HG02759 (cell line): ENCODE results near the gene KRTAP5-1.

ENCODE experiments used
- ATAC-seq: cut with Tn5 transposase; IDR thresholded peaks from one replicate; pipeline ENCODE4 v1.9.1; 2021; ENCODE audit warnings: mild to moderate bottlenecking, moderate library complexity; ENCODE audit not compliant: unreplicated experiment

Gene KRTAP5-1

DNA sequence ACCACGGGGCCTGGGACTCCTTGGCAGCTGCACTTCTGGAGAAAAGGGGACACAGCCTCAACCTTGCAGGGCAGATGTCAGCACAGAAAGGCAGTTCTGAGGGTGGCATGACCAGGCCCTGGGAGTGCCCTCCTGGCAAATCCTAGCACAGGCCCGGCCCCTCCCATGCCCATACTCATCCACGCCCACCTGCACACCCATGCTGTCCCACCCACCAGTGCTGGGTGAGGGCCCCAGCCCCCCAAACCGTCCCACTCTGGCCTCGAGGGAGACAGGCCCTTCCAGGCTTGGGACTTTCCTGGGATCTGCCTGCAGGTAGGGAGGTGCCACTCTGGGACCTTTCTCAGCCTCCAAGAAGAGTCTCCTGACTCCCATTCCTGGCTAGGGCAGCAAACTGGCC is 23.1 kb downstream of the KRTAP5-1 start:
- no peak for ATAC-seq

DNA sequence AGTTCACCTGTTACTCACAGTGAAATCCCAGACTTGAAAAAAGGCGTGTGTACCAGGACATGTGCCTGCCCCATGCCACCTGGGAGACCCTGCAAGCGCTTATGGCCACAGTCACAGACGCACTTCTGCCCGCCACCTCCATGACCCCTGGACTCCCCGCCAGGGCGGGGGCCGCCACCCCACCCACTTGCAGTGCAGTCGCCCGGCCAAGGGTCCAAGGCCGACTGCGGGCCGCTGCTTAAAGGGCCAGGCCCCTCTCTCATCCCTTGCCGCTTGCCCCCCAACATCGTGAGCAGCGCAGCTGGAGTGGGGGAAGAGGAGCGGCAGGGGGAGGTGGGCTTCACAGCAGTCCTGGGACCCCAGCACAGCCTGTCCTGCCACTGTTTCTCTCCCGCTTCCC is 23.8 kb downstream of the KRTAP5-1 start:
- no peak for ATAC-seq

DNA sequence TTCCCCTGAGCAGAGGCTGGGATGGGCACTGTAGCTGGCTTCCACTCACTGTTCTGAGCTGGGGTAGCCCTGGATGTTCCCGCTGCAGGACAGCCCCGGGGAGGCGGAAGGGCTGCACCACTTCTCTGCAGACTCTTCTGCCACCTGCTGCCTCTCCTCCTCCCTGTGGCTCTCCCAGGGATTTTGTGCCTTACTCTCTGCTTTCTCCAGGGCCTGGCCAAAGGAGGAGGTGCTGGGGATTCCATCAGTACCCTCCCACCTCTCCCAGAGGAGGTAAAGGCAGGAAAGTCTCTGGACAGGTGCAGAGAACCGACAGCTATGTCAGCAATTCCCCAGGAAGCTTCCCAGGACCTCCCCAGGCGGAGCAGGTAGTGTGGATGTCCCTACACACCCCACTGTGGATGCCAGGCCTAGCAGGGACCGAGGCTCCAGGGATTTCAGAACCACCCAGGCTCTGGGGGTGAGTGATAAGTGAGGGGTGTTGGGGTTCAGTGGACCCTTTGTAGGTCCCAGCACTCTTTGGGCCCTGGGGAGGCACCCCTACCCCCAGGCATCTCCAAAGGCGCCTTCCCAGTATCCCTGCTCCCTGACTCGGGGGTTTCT is 24.3 kb downstream of the KRTAP5-1 start:
- ATAC-seq, result no peak

DNA sequence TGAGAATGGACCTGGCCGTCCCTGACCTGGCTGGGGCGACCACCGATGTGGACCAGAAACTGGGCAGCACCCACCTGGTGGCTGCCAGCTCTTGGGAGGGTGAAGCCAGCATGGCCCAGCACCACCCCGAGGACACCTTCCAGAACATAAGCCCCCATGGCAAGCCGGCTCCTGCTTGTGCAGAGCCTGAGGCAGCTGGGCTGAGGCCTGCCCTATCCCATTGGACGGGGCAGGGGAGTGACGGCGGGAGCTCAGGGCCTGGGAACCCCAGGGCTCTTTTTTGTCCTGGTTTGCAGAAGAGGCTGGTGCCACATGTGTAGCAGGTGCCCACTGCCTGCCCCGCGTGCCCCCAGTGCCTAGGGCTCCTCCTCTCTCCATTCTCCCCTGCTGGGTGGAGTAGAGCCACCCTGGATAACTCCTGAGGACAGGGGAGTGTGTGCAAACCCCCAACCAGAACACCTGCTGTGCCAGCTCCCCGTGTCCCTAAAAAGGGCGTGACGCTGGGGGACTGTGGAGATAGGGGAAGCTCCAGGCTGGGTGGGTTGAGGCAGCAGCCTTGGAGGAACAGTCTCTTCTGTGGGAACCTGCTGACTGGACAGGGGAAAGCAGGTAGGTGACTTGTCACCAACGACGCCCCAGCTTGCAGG is 25.0 kb downstream of the KRTAP5-1 start:
- no peak for ATAC-seq

DNA sequence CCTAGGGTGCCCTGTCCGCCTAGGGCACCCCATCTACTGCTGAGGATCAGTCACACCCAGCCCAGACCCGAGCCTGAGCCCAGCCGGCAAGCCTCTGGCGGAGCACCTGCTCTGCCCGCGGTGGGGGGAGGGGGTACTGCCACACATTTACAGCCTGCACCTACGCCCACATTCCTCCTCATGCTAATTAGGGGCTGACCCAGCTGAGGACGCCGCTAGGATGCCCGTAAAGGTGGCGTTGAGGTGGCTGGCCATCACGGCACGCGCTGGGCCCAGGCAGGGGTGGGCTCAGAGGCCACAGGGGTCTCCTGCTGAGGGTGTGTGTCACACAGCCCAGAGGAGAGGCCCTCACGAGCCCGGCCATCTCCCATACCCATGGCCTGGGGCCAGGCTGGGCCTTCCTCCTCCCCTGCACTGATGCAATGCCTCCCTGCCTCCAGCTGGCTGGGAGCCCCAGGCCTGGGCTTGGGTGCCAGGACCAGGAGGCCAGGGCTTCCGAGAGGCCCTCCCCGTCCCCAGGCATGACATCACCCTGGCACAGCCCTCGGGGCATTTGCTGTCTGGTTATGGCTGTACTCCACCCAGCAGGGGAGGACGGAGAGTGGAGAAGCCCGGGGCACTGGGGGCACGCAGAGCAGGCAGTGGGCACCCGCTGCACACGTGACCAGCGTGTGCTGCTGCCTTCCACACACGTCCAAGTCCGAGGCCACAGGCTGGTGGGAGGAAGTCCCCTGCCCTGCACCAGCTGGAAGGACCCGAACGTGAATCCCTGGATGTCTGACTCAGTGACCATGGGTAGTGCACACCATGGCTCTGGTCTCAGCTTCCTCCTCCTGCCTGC is 25.8 kb downstream of the KRTAP5-1 start:
- no peak for ATAC-seq

DNA sequence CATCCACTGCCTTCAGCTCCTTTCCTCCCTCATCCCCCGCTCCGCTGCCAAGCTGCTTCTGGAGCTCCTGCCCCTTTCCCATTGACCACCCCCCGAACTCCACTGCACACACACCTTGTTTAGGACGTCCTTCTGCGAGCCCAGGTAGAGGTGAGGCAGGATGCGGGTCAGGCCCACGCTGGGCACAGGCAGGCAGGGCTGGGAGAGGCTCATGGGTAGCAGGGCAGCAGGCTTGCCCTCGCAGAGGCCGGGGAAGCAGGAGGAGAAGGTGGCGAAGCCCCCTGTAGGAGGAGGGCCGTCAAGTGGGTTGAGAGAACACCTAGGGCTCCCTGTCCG is 26.3 kb downstream of the KRTAP5-1 start:
- ATAC-seq, result no peak

DNA sequence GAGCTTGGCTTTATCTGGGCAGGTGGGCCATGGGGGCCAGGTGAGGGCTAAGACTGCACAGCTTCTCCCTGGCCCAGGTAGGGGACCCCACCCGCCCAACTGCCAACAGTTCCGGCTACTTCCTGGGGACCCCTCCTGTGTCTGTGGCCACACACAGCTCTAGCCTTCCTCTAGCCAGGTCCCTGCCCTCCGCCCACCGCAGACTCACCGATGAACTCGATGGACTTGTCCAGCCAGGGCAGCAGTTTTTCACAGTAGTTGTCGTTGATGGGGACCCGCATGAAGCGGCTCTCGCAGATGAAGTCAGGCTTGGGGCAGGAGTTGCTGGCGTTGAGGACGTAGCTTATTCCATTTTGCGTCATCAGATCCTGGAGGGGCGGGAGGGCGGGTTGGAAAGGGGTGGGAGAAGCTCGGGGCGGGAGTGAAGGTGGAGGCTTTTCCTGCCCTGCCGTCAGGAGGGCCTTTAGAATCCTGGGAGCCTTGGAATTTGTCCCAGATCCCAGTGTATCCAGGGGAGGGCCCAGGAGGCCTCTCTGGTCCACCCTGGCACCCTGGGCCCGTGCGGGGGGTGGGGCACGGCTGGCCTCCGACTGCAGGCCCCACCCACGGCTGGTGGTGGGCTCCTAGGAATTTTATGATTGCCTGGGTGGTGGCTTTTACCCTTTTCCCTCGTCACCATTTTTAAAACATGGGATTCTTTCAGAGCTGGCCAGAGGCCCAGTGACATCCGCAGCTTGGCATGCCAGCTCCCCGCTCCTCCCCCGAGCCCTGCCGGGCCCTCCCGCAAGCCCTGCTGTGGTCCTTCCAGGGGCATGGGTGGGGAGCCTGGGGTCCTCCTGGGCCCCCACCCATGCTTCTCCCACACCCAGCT is 26.9 kb downstream of the KRTAP5-1 start:
- ATAC-seq, result no peak

DNA sequence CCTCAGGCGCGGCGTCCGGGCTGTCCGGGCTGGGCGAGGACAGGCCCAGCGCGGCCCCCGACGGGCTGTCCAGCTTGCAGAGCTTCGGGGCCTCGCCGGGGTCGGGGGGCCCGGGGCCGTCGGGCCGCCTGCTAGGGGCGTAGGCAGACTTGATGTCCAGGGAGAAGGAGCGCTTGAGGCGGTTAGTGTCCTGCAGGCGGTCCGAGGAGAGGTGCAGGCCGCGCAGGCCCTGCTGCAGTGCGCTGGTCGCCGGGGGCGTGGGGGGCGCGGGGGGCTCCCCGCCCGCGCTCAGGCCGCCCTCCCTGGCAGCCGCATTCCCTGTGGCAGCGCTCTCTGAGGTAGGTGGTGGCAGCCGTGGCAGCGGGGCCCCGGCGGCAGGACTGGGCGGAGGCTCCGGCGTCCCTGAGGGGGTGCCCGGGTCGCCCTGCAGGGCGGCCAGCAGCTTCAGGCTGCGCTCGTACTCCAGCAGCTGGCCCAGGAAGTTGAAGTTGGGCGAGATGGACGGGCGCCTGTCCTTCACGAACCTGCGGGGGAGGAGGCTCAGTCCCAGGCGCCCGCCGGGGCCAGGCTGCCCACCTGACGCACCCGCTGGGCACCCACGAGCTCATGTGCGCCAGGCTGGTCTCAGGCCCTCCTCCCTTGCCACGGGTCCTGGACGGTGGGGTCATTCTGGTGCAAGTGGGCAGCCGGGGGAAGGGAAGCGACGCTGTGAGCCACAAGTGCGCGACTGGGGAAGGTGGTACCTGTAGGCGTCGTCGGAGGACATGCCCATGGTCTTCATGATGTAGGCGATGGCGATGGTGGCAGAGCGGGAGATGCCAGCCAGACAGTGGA is 27.8 kb downstream of the KRTAP5-1 start:
- no peak for ATAC-seq

DNA sequence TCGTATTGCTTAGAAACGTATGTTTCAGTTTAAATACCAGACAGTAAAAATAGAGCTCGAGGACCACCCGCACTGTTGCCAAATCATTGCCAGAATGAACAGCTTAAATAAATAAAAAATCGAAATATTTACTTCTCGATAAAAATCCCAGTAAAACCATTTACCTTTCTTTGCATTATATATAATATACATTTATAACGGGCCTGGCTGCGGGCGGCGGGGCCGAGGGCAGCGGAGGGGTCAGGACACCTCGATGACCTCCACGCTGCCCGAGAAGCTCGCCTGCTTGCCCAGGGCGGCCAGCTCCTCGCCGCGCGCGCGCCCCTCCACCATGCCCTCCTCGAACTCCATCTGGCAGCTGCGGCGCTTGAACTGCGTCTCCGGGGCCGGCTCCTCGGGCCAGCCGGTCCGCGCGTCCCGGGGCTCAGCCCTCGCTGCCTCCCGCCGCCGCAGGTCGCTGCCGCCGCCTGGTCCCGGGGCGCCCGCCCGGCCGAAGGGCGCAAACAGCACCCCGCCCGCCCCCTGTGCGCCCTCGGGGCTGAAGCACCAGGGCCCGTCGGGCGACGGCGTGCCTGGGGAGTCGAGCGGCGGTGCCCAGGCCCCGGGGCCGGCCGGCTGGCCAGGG is 28.7 kb downstream of the KRTAP5-1 start:
- ATAC-seq, result no peak

DNA sequence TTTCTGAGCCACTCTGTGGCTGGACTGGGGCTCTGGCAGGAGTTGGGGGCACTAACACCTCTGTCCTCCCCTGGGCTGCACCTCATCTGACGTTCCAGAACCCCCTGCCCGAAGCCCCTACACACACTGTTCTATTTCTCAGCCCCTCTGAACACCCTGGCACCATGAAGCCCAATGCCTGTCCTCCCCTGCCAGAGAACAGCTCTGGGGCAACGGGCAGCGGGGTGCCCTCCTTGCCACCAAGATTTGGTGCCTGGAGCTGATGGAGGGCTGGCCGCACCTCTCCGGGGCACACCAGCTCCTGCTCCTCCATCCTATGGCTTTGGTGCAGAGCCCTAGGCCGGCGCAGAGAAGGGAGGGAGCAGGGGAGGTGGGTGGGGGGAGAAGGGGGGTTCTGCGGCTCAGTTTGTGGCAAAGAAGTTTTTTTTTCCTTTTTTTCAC is 29.4 kb downstream of the KRTAP5-1 start:
- no peak for ATAC-seq

DNA sequence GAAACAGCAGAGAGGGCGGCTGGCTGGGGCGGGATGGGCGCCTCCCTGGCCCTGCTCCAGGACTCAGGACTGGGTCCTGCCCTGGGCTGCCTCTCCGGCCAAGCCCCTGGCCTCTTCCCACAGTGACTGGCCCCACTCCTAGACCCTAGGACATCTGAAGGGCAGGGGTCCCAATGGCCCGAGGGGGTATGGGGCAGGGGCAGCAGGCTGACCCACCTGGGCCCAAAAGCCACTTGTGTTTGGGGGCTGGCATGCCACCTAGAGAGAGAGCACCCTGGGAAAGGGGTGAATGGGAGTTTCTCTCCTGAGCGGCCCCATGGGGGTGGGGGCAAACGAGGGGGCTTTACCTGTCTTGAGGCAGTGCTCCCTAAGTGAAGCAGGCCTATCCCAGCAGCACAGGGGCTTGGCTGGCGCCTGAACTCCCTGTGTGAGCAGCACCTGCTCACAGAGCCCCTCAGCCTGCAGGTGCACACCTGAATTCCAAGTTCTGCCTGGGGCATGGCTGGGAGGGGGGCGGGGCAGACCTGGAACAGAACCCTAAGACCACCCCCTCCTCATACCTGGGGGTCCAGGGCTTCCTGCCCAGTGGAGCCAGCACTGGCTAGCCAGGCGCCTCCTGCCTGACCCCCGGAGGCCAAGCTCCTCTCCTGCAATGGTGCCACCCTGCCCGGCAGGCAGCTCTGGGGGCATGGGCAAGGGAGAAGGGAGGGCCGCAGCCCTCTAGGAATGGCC is 29.9 kb downstream of the KRTAP5-1 start:
- no peak for ATAC-seq

DNA sequence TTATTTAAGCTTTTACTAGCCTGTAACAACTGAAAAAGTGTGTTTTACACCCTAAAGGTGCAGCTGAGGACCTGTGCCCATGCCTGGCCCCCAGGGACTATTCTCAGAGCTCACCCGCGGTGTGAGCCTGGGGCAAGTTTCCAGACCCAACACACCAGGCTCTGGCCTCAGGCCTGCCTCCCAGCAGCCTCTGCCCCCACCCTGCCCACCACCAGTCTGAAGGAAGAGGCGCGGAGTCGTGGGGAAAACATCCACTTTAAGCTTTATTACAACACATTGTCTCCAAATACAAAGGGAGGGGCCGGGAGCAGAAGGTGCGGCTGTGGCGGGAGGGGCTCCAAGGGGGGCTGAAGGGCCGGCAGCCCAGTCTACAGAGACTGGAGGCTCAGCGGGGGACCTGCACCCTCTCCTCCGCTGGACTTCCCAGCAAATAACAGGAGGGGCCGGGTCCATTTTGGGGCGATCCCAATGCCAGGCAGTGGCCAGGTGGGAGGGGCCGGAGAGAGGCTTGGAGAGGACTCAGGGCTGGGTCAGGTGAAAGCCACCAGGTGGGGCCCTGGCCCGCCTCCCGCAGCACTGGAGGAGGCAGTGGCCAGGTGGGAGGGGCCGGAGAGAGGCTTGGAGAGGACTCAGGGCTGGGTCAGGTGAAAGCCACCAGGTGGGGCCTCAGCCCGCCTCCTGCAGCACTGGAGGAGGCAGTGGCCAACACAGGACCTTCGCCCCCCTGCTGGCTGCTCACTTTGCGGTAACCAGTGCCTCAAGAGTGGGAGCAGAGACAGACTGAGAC is 31.1 kb downstream of the KRTAP5-1 start:
- no peak for ATAC-seq

DNA sequence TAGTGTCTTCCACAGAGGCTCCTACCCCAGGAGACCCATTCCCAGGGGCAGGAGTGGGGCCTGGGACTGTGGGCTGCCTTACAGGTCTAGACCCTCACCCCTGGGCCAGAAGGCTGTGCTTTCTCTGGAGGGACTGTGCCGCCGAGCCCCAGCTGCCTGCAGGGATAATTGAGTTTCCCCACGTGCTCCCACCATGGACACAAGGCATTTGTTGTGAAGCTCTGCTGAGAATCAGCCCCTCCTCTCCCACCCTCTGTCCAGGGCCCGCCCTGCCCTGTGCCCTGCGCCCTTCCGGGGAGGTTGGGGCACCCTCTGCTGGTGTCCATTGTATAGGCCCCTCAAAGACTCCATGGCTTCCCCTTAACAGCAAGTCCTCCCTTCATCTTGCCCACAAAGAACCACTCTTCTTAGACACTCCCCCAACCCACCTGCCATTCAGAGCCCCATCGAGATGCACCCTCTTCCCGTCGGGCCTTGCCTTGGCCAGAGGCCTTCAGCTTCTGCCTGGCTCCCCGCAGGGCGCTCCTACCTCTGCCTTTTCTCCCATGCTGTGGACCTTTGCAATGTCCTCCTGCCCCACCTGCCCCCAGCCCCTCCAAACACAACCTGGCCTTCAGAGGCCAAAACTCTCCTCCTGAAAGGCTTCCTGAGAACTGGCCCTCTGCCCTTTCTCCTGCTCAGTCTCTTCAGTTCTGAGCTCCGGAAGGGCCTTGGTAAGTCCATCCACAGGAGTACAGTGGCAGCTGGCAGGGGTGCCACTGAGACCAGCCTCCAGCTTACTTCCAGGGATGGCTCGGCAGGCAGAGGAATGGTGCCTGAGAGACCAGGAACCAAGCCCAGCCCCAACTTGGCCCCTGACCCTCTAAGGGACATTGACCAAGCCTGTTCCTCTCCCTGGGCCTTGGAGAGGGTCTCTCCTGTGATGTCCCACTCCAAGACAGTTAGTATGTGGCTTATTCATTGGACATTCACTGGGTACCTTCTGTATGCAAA is 35.4 kb downstream of the KRTAP5-1 start:
- ATAC-seq, result no peak

DNA sequence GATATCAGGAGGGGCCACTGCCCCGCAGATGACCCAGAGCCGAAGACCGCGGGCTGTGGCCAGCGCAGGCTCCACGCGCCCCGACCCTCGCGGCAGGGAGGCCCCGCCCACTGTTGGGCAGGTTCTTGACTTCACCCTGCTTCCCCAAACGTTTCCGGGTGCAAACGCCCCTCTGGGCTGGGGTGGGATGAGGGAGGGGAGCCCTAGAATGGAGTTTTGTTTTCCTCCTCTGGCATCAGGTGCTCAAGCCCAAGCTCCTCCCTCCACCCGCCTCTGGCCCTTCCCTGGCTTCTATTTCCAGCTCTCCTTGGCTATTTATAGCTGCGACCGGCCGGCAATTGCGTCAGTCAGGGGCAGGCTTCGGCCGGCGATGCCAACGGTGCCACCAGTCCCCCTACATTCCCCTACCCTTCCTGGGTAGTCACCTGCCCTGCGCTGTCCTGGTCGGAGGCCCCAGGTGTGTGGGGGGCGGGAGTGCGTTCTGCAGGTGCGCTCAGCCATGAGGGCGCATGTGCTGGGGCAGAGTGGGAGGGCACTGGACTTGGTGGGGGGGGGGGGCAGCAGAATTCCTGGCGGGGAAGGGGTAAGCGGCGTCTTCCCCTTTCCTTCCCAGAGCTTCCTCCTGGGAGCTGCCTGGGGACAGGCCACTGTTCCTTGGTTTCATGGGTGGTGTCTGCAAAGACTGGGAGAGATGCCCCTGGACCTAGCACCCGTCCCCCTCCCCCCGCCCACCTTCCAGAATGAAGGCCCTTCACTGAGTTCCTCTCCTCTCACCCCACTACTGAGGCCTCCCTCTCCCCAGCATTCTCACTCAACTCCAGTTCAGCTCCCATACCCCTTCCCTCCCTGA is 36.6 kb downstream of the KRTAP5-1 start:
- ATAC-seq, result no peak

DNA sequence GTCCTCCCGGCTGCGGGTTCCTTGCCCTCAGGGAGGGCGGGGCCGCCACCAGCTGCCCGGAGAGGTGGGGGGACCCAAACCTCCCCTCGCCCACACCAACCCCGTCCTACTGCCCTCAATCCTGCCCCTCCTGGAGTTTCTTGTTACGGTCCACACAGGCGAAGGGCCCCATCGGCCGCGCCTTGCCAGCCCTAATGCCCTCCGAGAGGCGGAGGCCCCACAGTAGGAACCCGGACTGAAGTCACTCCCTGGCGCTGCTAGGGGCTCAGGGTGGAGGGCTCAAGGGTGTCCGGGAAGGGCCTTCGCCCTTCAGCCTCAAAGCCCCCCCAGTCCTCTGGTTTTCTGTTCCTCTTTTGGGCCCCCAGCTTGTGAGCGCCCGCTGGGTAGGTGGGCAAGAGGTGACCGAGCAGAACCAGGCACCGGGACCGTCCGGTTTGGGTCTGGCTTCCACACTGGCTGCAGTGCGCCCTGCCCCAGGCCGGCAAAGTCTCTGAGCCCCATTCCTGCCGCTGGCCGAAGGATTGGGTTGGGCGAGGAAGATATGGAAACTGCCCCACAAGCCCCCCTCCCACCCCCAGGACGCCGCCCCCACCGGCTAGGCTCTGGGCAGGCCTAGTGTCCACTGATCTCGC is 37.5 kb downstream of the KRTAP5-1 start:
- ATAC-seq, result no peak
